Measurements from ENCODE around the gene RNU6-9. TPM values are rescaled to one million over a fixed set of nuclear protein-coding genes. Genes with fewer than 3 reads are reported as not detected.

The RNU6-9 gene
- total RNA-seq, 1 donor from 2014 or later = not detected

DNA sequence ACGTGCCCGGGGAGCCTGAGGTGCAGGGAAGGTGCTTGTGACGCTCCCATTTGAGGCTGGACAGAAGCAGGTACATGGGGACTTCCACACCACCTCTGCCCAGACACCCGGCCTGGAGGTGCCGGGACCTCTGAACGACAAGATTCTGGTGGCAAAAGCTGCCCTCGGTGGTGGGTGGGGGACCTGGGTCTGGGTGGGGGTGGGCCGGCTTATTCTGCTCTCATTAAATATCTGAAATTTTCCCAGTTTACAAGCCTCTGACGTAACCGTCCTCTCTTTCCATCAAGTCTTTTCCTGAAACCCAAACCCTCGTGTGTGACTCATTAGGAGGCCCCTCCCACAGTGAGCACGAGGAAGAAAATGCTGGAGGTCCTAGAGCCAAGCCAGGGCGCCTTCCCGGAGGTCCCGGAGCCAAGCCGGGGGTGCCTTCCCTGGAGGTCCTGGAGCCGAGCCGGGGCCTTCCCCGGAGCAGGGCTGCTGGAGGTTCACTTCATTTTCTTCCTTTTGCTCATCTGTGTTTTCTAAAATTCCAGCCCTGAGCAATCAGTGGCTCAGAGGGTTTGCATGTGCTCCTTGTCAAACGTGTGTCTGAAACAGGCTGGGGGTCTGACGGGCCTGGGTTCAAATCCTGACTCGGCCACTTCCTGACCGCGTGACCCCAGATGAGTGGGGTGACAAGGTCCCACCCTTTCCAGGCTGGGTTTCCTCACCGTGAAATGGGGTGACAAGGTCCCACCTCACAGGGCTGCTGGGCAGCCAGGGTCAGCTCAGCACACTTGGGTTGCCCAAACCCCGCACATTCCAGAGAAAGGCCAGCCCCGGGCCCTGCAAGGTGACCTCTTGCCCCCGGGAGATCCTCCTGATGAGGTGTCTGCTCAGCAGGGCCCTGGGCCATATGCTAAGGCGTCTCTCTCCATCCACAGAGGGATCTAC is 23.8 kb upstream of the RNU6-9 start:
- Mint-ChIP-seq H3K9me3 (ENCODE audit: low read depth) (no peaks in the 10 kb centered on the region), H3K4me1 (ENCODE audit: low read depth) (peaks cover 45% of the 10 kb centered on the region), H3K27me3 (ENCODE audit: low read depth) (no peaks in the 10 kb centered on the region), H3K27ac (ENCODE audit: unreplicated experiment) (peak overlapping the region; percentile 86), H3K36me3 (ENCODE audit: low read depth) (peaks cover 8% of the 10 kb centered on the region), H3K4me3 (ENCODE audit: unreplicated experiment) (no peak overlapping the region)
- DNase-seq (ENCODE audit: low spot score) = no peak
- TF ChIP-seq, protein P1, sequence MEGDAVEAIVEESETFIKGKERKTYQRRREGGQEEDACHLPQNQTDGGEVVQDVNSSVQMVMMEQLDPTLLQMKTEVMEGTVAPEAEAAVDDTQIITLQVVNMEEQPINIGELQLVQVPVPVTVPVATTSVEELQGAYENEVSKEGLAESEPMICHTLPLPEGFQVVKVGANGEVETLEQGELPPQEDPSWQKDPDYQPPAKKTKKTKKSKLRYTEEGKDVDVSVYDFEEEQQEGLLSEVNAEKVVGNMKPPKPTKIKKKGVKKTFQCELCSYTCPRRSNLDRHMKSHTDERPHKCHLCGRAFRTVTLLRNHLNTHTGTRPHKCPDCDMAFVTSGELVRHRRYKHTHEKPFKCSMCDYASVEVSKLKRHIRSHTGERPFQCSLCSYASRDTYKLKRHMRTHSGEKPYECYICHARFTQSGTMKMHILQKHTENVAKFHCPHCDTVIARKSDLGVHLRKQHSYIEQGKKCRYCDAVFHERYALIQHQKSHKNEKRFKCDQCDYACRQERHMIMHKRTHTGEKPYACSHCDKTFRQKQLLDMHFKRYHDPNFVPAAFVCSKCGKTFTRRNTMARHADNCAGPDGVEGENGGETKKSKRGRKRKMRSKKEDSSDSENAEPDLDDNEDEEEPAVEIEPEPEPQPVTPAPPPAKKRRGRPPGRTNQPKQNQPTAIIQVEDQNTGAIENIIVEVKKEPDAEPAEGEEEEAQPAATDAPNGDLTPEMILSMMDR (IDR thresholded peaks at IDR 0.05) = no peak

DNA sequence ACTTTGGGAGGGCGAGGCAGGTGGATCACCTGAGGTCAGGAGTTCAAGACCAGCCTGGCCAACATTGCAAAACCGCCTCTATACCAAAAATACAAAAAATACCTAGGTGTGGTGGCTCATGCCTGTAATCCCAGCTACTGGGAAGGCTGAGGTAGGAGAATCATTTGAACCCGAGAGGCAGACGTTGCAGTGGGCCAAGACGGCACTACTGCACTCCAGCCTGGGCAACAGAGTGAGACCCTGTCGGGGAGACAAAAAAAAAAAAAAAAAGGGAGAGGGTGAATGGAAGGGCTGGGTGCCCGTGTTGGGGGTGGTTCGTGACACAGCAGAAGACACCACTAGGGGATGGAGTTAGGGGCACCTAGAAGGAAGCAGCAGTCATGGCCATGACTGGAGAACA is 23.0 kb upstream of the RNU6-9 start:
- TF ChIP-seq, protein P1 (IDR thresholded peaks at IDR 0.05) = no peak
- Mint-ChIP-seq H3K27ac (ENCODE audit: unreplicated experiment) (peak overlapping the region; percentile 86), H3K27me3 (ENCODE audit: low read depth) (no peaks in the 10 kb centered on the region), H3K4me3 (ENCODE audit: unreplicated experiment) (no peak overlapping the region), H3K36me3 (ENCODE audit: low read depth) (peaks cover 8% of the 10 kb centered on the region), H3K4me1 (ENCODE audit: low read depth) (peaks cover 45% of the 10 kb centered on the region), H3K9me3 (ENCODE audit: low read depth) (no peaks in the 10 kb centered on the region)
- no peak for DNase-seq (ENCODE audit: low spot score)

DNA sequence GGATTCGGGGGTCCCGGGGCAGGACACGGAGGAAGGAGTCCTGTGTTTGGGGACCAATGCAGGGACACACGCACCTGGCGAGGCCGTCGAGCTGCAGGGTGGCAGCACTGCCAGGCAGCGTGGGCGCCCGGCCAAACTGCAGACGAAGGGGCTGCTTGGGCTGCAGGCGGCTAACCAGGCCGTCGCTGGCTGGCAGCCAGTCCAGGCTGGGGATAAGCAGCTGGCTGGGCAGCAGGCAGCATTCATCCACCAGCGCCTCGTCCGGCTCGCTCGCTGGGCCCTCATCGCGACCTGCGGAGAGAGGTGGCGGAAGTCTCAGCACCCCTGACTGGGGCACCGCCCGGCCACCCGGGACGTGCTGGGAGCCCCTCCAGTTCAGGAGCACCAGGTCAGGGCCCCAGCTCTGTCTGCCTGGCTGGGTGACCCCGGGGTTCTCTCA is 22.3 kb upstream of the RNU6-9 start:
- Mint-ChIP-seq H3K27me3 (ENCODE audit: low read depth) (no peaks in the 10 kb centered on the region), H3K4me3 (ENCODE audit: unreplicated experiment) (no peak overlapping the region), H3K27ac (ENCODE audit: unreplicated experiment) (peak overlapping the region; percentile 88), H3K4me1 (ENCODE audit: low read depth) (peaks cover 45% of the 10 kb centered on the region), H3K9me3 (ENCODE audit: low read depth) (no peaks in the 10 kb centered on the region), H3K36me3 (ENCODE audit: low read depth) (peaks cover 8% of the 10 kb centered on the region)
- peak; percentile 93 for DNase-seq (ENCODE audit: low spot score)
- TF ChIP-seq, protein P1 (IDR thresholded peaks at IDR 0.05) = no peak

DNA sequence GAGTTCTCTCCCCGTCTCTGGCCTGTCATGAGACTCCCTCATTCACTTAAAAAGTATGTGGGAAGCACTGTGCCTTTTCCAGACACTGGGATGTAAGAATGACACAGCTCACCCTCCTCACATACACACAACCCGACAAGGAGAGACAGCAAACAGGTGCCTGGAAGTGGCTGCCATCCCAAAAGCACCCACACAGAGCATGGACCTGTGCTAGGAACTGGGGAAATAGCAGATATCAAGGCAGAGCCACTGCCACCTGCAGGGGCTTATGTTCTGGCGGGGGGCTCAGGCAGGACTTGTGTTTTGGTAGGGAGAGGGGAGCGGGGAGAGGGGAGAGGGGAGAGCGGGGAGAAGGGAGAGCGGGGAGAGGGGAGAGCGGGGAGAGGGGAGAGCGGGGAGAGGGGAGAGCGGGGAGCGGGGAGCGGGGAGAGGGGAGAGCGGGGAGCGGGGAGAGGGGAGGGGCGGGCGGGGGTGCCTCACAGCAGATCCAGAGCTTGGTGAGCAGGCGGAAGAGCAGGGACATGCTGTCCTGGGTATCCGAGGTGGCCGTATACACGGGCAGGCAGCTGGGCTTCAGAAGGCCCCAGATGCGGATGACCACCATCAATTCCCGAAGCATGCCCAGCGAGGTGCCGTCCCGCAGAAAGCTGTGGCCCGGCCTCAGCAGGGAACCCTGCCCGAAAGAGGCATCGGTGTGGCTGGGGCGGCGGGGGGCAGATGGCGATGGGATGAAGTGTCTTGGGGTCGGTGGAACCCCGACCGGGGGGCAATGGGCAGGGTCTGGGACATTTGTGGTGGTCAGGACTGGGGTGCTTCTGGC is 21.6 kb upstream of the RNU6-9 start:
- Mint-ChIP-seq H3K27me3 (ENCODE audit: low read depth) (no peaks in the 10 kb centered on the region), H3K9me3 (ENCODE audit: low read depth) (no peaks in the 10 kb centered on the region), H3K4me1 (ENCODE audit: low read depth) (peaks cover 45% of the 10 kb centered on the region), H3K36me3 (ENCODE audit: low read depth) (peaks cover 11% of the 10 kb centered on the region), H3K27ac (ENCODE audit: unreplicated experiment) (peak overlapping the region; percentile 88), H3K4me3 (ENCODE audit: unreplicated experiment) (peak overlapping the region; percentile 25)
- TF ChIP-seq, protein P1 (IDR thresholded peaks at IDR 0.05) = no peak
- peak; percentile 91 for DNase-seq (ENCODE audit: low spot score)
